Ishikawa (cell line): ENCODE measurements around the gene FBRSL1.

Source experiments
- CEBPB ChIP-seq: IDR thresholded peaks from 2 replicates; pipeline ENCODE4 v1.6.1; 2012
- CREB1 ChIP-seq: IDR thresholded peaks from 2 replicates; pipeline ENCODE4 v1.6.1; 2012; ENCODE audit warnings: low read depth
- EGR1 ChIP-seq: IDR thresholded peaks from 2 replicates; pipeline ENCODE4 v1.6.1; 2012
- EP300 ChIP-seq: IDR thresholded peaks from 2 replicates; pipeline ENCODE4 v1.6.1; 2012; ENCODE audit warnings: borderline replicate concordance
- FOXM1 ChIP-seq: IDR thresholded peaks from 2 replicates; pipeline ENCODE4 v1.6.1; 2012; ENCODE audit warnings: low read depth, borderline replicate concordance
- NFIC ChIP-seq: IDR thresholded peaks from 2 replicates; pipeline ENCODE4 v1.6.1; 2012
- RAD21 ChIP-seq: IDR thresholded peaks from 2 replicates; pipeline ENCODE4 v1.6.1; 2012; ENCODE audit warnings: low read depth
- TAF1 ChIP-seq: IDR thresholded peaks from 2 replicates; pipeline ENCODE4 v1.6.1; 2012; ENCODE audit warnings: low read depth, mild to moderate bottlenecking
- TCF12 ChIP-seq: IDR thresholded peaks from 2 replicates; pipeline ENCODE4 v1.6.1; 2012; ENCODE audit warnings: low read depth
- TEAD4 ChIP-seq: IDR thresholded peaks from 2 replicates; pipeline ENCODE4 v1.6.1; 2012
- YY1 ChIP-seq: IDR thresholded peaks from 2 replicates; pipeline ENCODE4 v1.6.1; 2012; ENCODE audit warnings: low read depth
- ZBTB7A ChIP-seq: IDR thresholded peaks from 2 replicates; pipeline ENCODE4 v1.6.1; 2012; ENCODE audit warnings: low read depth
- TF ChIP-seq, protein P1 (sequence below): IDR thresholded peaks from 2 replicates; pipeline ENCODE4 v1.6.1; 2012
- TF ChIP-seq, protein P2 (sequence below): IDR thresholded peaks from 2 replicates; pipeline ENCODE4 v1.6.1; 2012; ENCODE audit warnings: low read depth, mild to moderate bottlenecking
- TF ChIP-seq, protein P3 (sequence below): IDR thresholded peaks from 2 replicates; pipeline ENCODE4 v1.6.1; 2012

The FBRSL1 gene

DNA sequence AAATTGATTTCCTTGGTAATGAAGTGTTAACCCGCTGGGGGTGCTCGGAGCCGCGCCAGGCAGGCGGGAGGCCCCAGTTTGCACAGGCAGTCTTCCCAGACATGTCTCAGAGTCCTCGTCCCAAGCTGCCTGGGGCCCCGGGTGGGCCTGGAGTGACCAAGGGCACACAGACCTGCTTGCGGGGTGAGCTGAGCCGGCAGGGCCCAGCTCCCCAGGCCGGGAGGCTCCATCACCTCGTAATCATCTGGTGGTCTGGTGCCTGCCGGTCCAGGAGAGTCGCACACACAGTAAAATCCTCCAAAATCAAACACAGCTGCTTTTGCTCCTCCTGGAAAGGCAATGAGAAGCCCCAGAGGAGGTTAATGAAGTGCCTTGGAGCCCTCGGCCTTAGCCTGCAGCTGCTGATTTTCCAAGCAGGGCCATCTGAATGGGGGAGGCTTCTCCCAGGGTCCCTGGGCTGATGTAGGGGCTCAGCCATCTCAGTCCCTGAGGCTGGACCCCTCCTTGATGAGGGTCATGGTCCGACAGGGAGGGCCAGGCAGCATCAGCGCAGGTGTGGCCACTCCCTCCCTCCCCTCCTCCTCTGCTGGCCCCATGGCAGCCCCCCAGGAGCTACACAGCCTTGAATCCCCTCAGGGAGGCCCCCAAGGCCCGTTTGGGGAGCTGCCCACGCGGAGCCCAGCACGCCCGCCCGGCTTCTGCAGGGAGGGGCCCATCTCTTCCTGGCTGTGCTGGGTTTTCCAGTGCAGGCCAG is 39.4 kb upstream of the FBRSL1 start:
- TF ChIP-seq, protein P1, sequence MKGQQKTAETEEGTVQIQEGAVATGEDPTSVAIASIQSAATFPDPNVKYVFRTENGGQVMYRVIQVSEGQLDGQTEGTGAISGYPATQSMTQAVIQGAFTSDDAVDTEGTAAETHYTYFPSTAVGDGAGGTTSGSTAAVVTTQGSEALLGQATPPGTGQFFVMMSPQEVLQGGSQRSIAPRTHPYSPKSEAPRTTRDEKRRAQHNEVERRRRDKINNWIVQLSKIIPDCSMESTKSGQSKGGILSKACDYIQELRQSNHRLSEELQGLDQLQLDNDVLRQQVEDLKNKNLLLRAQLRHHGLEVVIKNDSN = no peak
- TF ChIP-seq RAD21 (no peak), CREB1 (no peak), TCF12 (no peak), EGR1 (no peak), TAF1 (no peak), FOXM1 (no peak), CEBPB (no peak)

DNA sequence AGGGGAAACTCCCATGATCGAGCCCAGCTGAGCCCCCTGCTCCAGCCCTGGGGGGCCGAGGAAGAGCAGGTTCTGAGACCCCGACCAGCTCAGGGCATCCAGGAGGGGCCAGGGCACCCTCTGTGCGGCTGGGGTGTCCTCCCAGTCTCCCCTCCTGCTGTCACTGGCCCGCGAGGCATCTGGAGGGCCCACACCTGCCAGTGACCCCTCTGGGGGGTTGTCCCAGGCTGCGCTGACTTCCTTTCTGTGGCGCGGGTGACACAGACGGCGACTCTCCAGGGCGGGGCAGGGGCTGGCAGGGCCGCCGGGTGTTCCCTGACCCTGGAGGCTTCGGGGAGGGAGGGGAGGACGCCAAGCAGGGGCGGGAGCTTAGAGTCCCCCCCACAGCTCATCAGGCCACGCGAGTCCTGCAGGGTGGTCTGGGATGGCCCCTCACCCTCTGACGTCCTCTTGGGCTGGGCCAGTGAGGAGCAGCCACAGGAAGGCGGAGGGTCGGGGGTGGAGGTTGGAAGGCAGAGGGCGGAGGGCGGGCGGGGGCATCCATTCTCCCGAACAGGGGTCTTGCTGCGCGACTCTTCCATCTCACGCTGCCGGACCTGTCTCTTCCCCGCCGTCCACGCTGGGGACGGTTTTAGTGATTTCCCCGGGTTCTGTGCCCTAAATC is 38.6 kb upstream of the FBRSL1 start:
- TF ChIP-seq CREB1 (no peak), TAF1 (no peak), TEAD4 (no peak), FOXM1 (no peak), TCF12 (no peak), YY1 (no peak), EP300 (no peak), RAD21 (no peak), NFIC (no peak), EGR1 (no peak), CEBPB (no peak)
- TF ChIP-seq, protein P2, sequence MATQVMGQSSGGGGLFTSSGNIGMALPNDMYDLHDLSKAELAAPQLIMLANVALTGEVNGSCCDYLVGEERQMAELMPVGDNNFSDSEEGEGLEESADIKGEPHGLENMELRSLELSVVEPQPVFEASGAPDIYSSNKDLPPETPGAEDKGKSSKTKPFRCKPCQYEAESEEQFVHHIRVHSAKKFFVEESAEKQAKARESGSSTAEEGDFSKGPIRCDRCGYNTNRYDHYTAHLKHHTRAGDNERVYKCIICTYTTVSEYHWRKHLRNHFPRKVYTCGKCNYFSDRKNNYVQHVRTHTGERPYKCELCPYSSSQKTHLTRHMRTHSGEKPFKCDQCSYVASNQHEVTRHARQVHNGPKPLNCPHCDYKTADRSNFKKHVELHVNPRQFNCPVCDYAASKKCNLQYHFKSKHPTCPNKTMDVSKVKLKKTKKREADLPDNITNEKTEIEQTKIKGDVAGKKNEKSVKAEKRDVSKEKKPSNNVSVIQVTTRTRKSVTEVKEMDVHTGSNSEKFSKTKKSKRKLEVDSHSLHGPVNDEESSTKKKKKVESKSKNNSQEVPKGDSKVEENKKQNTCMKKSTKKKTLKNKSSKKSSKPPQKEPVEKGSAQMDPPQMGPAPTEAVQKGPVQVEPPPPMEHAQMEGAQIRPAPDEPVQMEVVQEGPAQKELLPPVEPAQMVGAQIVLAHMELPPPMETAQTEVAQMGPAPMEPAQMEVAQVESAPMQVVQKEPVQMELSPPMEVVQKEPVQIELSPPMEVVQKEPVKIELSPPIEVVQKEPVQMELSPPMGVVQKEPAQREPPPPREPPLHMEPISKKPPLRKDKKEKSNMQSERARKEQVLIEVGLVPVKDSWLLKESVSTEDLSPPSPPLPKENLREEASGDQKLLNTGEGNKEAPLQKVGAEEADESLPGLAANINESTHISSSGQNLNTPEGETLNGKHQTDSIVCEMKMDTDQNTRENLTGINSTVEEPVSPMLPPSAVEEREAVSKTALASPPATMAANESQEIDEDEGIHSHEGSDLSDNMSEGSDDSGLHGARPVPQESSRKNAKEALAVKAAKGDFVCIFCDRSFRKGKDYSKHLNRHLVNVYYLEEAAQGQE = no peak
- TF ChIP-seq, protein P1 = no peak
- TF ChIP-seq, protein P3, sequence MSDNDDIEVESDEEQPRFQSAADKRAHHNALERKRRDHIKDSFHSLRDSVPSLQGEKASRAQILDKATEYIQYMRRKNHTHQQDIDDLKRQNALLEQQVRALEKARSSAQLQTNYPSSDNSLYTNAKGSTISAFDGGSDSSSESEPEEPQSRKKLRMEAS = no peak

DNA sequence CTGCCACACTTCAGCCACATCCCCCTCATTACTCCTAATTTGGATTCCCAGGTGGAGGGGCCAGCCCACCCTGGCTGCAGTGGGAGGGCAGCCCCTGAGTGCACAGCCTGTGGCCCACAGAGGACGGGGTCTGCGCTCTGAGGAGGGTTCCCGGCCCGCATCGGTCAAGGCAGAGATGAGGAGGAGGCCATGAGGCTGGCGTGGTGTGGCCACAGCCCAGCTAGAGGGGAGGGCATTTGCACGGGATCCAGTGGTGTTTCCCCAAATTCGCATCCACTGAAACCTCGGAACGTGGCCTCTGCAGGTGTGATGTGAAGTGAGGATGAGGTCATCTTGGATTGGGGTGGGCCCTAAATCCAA is 38.1 kb upstream of the FBRSL1 start:
- TF ChIP-seq, protein P2 = no peak
- no peak for TF ChIP-seq NFIC
- no peak for TF ChIP-seq YY1
- TF ChIP-seq RAD21 = no peak
- TF ChIP-seq ZBTB7A = no peak
- no peak for TF ChIP-seq CEBPB
- no peak for TF ChIP-seq TEAD4
- TF ChIP-seq TAF1 = no peak
- TF ChIP-seq EGR1 = no peak

DNA sequence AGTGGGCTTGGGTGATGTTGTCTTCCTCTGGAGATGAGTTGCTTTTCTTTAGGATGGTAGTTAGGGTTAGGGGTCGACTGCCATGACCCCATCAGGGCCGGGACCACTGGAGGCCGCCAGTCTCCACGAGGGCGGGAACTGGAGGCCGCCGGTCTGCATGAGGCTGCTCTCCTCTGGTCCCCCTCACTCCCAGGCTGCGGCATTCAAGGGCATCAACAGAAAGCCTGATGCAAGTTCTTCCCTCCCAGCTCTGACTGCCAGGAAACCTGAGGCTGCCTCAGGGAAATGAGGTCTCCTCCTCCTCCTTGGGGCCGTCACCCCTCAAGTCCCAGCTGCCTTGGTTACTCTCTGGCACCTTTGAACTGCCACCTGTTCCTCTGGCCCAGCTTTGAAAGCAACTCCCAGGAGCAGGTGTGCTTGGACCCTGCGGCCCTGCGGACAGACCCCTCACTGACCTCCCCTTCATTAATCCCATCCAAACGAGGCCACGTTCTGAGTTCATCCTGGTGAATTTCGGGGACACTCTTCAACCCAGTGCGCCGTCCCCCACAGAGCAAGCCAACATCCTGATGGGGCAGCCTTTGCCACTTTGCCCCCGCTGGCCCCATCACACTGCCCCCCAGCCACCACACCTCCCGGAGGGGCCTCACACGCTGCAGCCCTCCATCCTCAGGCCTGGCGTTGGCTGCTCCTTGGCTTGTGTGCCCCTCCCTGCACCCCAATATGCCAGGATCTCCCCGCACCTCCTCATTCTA is 37.2 kb upstream of the FBRSL1 start:
- no peak for TF ChIP-seq CREB1
- no peak for TF ChIP-seq ZBTB7A
- no peak for TF ChIP-seq TAF1
- no peak for TF ChIP-seq TCF12

DNA sequence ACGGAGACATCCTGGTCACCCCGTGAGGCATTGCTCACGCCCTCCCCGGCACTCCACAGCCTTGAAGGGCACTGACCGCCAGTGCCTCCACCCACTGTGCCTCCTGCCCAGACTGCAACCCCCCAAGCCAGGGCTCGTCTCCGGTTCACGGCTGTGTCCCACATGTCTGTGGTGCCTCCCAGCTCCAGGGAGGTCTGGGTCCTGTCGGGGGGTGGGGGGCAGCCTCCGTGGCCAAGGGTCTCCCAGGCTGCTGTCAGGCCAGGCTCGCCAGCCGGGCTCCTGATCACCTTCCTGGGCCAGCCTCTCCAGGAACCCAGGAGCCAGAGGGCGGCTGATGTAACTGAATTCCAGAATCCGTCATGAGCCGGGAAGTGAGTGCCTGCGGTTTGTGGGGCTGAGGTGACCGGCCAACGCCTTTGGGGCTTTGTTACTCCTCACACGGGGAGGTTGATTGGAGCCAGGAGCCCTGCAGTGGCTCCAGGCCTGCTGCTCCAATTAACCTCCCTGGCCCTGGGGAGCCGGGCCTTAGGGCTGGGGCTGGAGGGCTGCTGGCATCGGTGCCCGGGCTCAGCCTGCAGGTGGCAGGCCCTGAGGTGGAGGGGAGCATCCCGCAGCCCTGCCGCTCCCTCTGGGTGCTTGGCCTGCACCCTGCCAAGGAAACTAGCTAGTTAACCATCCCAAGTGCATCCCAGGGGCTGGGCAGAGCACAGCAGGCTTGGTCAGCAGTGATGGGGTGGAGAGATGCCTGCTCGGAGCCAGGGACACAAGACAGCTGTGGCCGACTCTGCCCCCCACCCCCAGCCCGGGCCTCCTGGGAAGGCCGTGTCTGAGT is 36.4 kb upstream of the FBRSL1 start:
- TF ChIP-seq RAD21 (no peak), FOXM1 (no peak), YY1 (no peak), EGR1 (no peak), EP300 (no peak), CREB1 (no peak), CEBPB (no peak), NFIC (no peak), ZBTB7A (no peak), TAF1 (no peak), TEAD4 (no peak), TCF12 (no peak)
- TF ChIP-seq, protein P1 = no peak
- TF ChIP-seq, protein P2 = no peak
- TF ChIP-seq, protein P3 = no peak
